Liver (tissue), 9 donors: ENCODE data around the gene DCDC1. TPM values are rescaled to one million over a fixed set of nuclear protein-coding genes. Genes with fewer than 3 reads are reported as not detected.
A peak's percentile ranks its signal among the peaks of the same experiment; 100 is the strongest.

ENCODE experiments used
- DNase-seq: peaks from one replicate; pipeline ENCODE4 v3.0.0-alpha.2; 2017; ENCODE audit warnings: low spot score
- H3K27ac ChIP-seq, 2 donors: one replicate each; pipeline ENCODE4 v1.7.0; 2013; ENCODE audit warnings: inconsistent platforms in 2 of 2, low read length in 2 of 2, control low read depth in 1 of 2, low read depth in 1 of 2, mild to moderate bottlenecking in 1 of 2
- H3K27me3 ChIP-seq, 4 donors: one replicate each; pipeline versions ENCODE4 v1.6.1 to v1.7.0; 2013; ENCODE audit warnings: low read length in 3 of 4, inconsistent platforms in 1 of 4, mild to moderate bottlenecking in 1 of 4, moderate library complexity in 1 of 4; ENCODE audit not compliant: control insufficient read depth in 4 of 4, insufficient read depth in 4 of 4
- H3K36me3 ChIP-seq, 4 donors: one replicate each; pipeline versions ENCODE4 v1.6.1 to v1.7.0; 2013; ENCODE audit warnings: low read length in 3 of 4, mild to moderate bottlenecking in 3 of 4, low read depth in 1 of 4, moderate library complexity in 1 of 4; ENCODE audit not compliant: control insufficient read depth in 4 of 4, insufficient read depth in 3 of 4
- H3K4me1 ChIP-seq, 4 donors: one replicate each; pipeline versions ENCODE4 v1.6.1 to v1.7.0; 2013; ENCODE audit warnings: low read length in 3 of 4, mild to moderate bottlenecking in 3 of 4, moderate library complexity in 1 of 4; ENCODE audit not compliant: control insufficient read depth in 4 of 4, insufficient read depth in 4 of 4
- H3K4me3 ChIP-seq, 3 donors: one replicate each; pipeline versions ENCODE4 v1.6.1 to v1.7.0; 2013; ENCODE audit warnings: low read length in 3 of 3, control low read depth in 1 of 3, low read depth in 1 of 3, mild to moderate bottlenecking in 1 of 3
- H3K9ac ChIP-seq, 2 donors: one replicate each; pipeline ENCODE4 v1.7.0; 2013; ENCODE audit warnings: low read length in 2 of 2, mild to moderate bottlenecking in 2 of 2, moderate library complexity in 2 of 2, control low read depth in 1 of 2, low read depth in 1 of 2
- H3K9me3 ChIP-seq, 4 donors: one replicate each; pipeline versions ENCODE4 v1.6.1 to v1.7.0; 2013; ENCODE audit warnings: low read length in 3 of 4; ENCODE audit not compliant: control insufficient read depth in 4 of 4
- EGR1 ChIP-seq, 2 donors: IDR thresholded peaks; 2 replicates each; pipeline ENCODE4 v1.6.1; 2016 to 2018; ENCODE audit warnings: antibody characterized with exemption in 2 of 2, low read depth in 2 of 2
- FOXA2 ChIP-seq: IDR thresholded peaks from 2 replicates; pipeline ENCODE4 v1.6.1; 2016; ENCODE audit warnings: antibody characterized with exemption
- HNF4A ChIP-seq, 2 donors: conservative IDR thresholded peaks; 2 replicates each; pipeline ENCODE4 v1.6.1; 2016; ENCODE audit warnings: antibody characterized with exemption in 2 of 2, mild to moderate bottlenecking in 2 of 2
- HNF4G ChIP-seq: IDR thresholded peaks from 2 replicates; pipeline ENCODE4 v1.6.1; 2016; ENCODE audit warnings: antibody characterized with exemption
- MAX ChIP-seq: IDR thresholded peaks from 2 replicates; pipeline ENCODE4 v1.6.1; 2016; ENCODE audit warnings: antibody characterized with exemption
- NR2F2 ChIP-seq: IDR thresholded peaks from 2 replicates; pipeline ENCODE4 v1.6.1; 2016; ENCODE audit warnings: antibody characterized with exemption
- RAD21 ChIP-seq, 2 donors: IDR thresholded peaks; 2 replicates each; pipeline ENCODE4 v1.6.1; 2016; ENCODE audit warnings: antibody characterized with exemption in 2 of 2, mild to moderate bottlenecking in 2 of 2
- RXRA ChIP-seq, 2 donors: IDR thresholded peaks; 2 replicates each; pipeline ENCODE4 v1.6.1; 2017 to 2018; ENCODE audit warnings: antibody characterized with exemption in 2 of 2, mild to moderate bottlenecking in 1 of 2
- SP1 ChIP-seq: IDR thresholded peaks from 2 replicates; pipeline ENCODE4 v1.6.1; 2018; ENCODE audit warnings: antibody characterized with exemption, mild to moderate bottlenecking
- TAF1 ChIP-seq: conservative IDR thresholded peaks from 2 replicates; pipeline ENCODE4 v1.6.1; 2016; ENCODE audit warnings: antibody characterized with exemption, mild to moderate bottlenecking
- YY1 ChIP-seq: IDR thresholded peaks from 2 replicates; pipeline ENCODE4 v1.6.1; 2016; ENCODE audit warnings: antibody characterized with exemption, mild to moderate bottlenecking
- WGBS: extraction: QIAGEN DNeasy Blood & Tissue Kit; methylation state at CpG from one replicate; pipeline ENCODE4 v1.1.7; 2013; 5-methylcytosine and 5-hydroxymethylcytosine counted together
- polyA plus RNA-seq, 2 donors: library from polyadenylated mRNA; stranded (reverse) in 1 of 2; unstranded in 1 of 2; fragments of 200-250 nt in 1 of 2; fragments of >200 nt in 1 of 2; fragmentation: Nextera tagmentation in 1 of 2; extraction: Ambion mirVana in 1 of 2; gene quantifications; one replicate each; pipeline versions ENCODE4 v1.2.1 to v1.2.3, GENCODE V29; 2013 to 2015
- total RNA-seq, 2 donors: library from RNA; depleted of rRNA; stranded (reverse); fragments of >200 nt; gene quantifications; one replicate each; pipeline ENCODE4 v1.2.3, GENCODE V29; 2014
- TF ChIP-seq, protein P1 (sequence below): IDR thresholded peaks from 2 replicates; pipeline ENCODE4 v1.6.1; 2016; ENCODE audit warnings: antibody characterized with exemption
- TF ChIP-seq, protein P2 (sequence below): fragments of 150-350 bp; IDR thresholded peaks from 2 replicates; pipeline ENCODE4 v1.5.1; 2017; ENCODE audit warnings: improper control_type of control experiment, low read depth, low read length; ENCODE audit not compliant: missing input control
- TF ChIP-seq, protein P3 (sequence below): IDR thresholded peaks from 2 replicates; pipeline ENCODE4 v1.6.1; 2016; ENCODE audit warnings: antibody characterized with exemption, mild to moderate bottlenecking
- donor health status: healthy.
- donor health status: healthy.
- donor health status: healthy.
- donor health status: healthy.
- donor health status: healthy.

Gene DCDC1
- total and polyA plus RNA-seq, 4 donors: 0.38 to 3.5 (median 2.0) TPM

- TF ChIP-seq RXRA (IDR thresholded peaks at IDR 0.05) (no peak), SP1 (no peak), RAD21 (IDR thresholded peaks at IDR 0.05) (no peak), YY1 (no peak), FOXA2 (no peak), HNF4A (conservative IDR thresholded peaks at IDR 0.05) (no peak), MAX (no peak), HNF4G (no peak), NR2F2 (no peak), EGR1 (IDR thresholded peaks at IDR 0.05; ENCODE audit: low read depth in 2 of 2) (no peak), TAF1 (no peak)
- TF ChIP-seq, protein P1, sequence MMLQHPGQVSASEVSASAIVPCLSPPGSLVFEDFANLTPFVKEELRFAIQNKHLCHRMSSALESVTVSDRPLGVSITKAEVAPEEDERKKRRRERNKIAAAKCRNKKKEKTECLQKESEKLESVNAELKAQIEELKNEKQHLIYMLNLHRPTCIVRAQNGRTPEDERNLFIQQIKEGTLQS: no peak
Observed at GRCh38 chr11:31243706-31244105, 125.8 kb downstream of the DCDC1 start (continued).

GRCh38 chr11:31240340-31240904 is 129.1 kb downstream of the DCDC1 start:
- Histone ChIP-seq H3K36me3 (no peaks in the 10 kb centered on the region), H3K9me3 (no peaks in the 10 kb centered on the region), H3K4me3 (no peak overlapping the region), H3K9ac (no peak overlapping the region), H3K4me1 (no peaks in the 10 kb centered on the region), H3K27ac (no peak overlapping the region), H3K27me3 (peaks cover 0 to 5% (median 0%) of the 10 kb centered on the region in 4 donors)
- whole genome bisulfite sequencing: 22% methylated on average over 5 of the region's 5 CpGs
- no peak for DNase-seq
- TF ChIP-seq HNF4G: no peak
- peak; percentile 60 to 68 for TF ChIP-seq RAD21 (IDR thresholded peaks at IDR 0.05)
- TF ChIP-seq, protein P2, sequence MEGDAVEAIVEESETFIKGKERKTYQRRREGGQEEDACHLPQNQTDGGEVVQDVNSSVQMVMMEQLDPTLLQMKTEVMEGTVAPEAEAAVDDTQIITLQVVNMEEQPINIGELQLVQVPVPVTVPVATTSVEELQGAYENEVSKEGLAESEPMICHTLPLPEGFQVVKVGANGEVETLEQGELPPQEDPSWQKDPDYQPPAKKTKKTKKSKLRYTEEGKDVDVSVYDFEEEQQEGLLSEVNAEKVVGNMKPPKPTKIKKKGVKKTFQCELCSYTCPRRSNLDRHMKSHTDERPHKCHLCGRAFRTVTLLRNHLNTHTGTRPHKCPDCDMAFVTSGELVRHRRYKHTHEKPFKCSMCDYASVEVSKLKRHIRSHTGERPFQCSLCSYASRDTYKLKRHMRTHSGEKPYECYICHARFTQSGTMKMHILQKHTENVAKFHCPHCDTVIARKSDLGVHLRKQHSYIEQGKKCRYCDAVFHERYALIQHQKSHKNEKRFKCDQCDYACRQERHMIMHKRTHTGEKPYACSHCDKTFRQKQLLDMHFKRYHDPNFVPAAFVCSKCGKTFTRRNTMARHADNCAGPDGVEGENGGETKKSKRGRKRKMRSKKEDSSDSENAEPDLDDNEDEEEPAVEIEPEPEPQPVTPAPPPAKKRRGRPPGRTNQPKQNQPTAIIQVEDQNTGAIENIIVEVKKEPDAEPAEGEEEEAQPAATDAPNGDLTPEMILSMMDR: peak; percentile 37
- TF ChIP-seq, protein P3, sequence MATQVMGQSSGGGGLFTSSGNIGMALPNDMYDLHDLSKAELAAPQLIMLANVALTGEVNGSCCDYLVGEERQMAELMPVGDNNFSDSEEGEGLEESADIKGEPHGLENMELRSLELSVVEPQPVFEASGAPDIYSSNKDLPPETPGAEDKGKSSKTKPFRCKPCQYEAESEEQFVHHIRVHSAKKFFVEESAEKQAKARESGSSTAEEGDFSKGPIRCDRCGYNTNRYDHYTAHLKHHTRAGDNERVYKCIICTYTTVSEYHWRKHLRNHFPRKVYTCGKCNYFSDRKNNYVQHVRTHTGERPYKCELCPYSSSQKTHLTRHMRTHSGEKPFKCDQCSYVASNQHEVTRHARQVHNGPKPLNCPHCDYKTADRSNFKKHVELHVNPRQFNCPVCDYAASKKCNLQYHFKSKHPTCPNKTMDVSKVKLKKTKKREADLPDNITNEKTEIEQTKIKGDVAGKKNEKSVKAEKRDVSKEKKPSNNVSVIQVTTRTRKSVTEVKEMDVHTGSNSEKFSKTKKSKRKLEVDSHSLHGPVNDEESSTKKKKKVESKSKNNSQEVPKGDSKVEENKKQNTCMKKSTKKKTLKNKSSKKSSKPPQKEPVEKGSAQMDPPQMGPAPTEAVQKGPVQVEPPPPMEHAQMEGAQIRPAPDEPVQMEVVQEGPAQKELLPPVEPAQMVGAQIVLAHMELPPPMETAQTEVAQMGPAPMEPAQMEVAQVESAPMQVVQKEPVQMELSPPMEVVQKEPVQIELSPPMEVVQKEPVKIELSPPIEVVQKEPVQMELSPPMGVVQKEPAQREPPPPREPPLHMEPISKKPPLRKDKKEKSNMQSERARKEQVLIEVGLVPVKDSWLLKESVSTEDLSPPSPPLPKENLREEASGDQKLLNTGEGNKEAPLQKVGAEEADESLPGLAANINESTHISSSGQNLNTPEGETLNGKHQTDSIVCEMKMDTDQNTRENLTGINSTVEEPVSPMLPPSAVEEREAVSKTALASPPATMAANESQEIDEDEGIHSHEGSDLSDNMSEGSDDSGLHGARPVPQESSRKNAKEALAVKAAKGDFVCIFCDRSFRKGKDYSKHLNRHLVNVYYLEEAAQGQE: no peak
- TF ChIP-seq TAF1: no peak
